ENCODE data around the gene RNFT2. TPM values are rescaled to one million over a fixed set of nuclear protein-coding genes. Genes with fewer than 3 reads are reported as not detected.
"Not testable (repeated sequence)": the region's sequence is repeated elsewhere in the genome, so short reads cannot be mapped to it uniquely, and the experiment has no call there.

Gene RNFT2
- total RNA-seq, 2 experiments from 2014 or later = 15.7 to 16.2 TPM

DNA sequence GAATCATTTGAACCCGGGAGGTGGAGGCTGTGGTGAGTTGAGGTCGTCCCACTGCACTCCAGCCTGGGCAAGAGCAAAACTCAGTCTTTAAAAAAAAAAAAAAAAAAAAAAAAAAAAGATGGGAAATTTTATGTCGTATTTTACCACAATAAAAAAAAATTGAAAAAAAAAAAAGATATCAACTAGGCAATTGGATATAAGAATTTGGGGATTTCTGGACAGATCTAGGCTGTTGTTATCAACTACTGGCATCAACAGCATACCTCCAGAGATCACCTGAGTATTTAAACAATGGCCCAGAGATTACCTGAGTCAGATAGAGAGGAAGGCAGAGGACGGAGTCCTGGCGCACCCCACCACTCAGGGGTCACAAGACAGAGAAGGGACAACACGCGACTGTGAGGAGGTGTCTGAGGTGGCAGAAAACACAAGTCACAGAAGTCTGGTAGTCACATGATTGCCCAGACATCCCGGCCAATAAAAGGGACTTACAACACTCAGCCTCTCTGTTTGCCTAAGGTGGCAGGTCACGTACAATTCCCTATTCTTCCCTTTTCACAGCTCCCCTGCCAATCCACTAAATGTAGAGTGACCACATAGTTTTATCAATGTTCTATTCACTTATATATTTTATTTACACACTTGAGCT lies 2.0 kb upstream of the RNFT2 start:
- ChIA-PET CTCF (interaction anchor here (1.2 kb wide), 1 partner anchor 10 kb away, joined by 3 read pairs; no protein-coding TSS in a partner anchor), POLR2A (no interaction called here)

DNA sequence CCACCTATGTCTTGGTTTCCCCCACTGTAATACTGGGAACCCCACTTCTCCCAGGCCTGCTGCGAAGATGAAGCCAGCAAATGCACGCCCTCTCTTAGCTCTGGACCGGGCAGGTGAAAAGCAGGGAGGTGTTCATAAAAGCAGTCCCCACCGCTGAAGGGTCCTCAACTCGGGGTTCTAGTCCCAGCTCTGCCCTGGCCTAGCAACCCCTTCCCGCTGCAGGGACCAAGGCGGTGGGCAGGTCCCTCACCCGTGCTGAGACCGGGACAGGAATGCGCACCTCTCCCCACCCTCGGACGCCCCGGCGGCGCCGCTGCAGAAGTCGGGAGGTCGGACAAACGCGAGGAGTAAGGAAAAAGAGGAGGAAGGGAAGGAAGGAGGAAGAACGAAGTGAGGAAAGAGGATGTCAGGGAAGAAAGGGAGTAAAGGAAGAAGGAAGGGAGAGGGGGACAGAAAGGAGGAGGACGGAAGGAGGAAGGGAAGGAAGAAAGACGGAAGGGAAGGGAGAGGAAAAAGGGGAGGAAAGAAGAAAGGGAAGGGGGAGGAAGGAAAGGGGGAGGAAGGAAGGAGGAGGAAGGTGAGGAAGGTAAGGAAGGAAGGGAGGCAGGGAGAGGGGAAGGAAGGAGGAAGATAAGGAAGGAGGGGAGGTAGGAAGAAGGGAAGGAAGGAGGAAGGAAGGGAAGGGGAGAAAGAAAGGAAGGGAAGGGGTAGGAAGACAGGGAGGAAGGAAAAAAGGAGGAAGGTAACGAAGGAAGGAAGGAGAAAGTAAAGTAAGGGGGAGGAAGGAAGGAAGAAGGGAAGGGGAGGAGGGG lies 947 bp upstream of the RNFT2 start:
- CTCF ChIA-PET = no interaction called here

DNA sequence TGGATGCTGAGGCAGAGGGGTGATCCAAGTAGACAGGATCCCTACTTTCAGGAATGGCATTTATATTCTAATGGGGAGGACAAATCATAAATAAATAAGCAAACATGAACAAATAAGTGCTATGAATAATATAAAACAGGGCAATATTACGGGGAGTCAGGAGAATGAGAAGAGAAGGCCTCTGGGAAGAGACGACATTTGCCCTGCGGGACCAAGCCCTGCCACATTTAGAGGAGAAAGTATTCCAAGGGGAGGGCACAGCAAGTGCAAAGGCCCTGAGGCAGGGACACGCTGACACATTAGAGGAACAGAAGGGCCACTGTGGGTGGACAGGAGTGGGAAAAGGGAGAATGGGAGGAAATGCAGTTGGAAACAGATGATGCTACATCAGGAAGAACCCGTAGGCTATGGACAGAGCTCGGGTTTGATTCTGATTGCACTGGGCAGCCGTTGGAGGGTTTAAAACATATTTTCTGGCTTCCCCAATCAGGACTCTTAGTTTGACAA lies 1.3 kb downstream of the RNFT2 start:
- ChIA-PET CTCF (no interaction called here), POLR2A (no interaction called here)

More for the DNA sequence above, 947 bp upstream of the RNFT2 start:
- POLR2A ChIA-PET = no interaction called here

DNA sequence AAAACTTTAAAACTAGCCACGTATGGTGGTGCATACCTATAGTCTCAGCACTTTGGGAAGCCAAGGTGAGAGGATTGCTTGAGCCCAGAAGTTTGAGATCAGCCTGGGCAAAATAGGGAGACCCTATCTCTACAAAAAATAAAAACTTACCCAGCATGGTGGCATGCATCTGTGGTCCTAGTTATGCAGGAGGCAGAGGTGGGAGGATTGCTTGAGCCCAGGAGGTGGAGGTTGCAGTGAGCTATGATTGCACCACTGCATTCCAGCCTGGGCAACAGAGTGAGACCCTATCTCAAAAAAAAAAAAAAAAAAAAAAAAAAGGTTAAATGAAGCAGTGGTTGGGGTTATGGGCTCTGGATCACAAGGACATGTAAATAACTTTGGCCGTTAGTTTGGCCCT lies 4.7 kb downstream of the RNFT2 start:
- POLR2A ChIA-PET = interaction anchor here (0.7 kb wide), 1 partner anchor 144 kb away, joined by 6 read pairs; no protein-coding TSS in a partner anchor
- CTCF ChIA-PET = not testable (repeated sequence)

DNA sequence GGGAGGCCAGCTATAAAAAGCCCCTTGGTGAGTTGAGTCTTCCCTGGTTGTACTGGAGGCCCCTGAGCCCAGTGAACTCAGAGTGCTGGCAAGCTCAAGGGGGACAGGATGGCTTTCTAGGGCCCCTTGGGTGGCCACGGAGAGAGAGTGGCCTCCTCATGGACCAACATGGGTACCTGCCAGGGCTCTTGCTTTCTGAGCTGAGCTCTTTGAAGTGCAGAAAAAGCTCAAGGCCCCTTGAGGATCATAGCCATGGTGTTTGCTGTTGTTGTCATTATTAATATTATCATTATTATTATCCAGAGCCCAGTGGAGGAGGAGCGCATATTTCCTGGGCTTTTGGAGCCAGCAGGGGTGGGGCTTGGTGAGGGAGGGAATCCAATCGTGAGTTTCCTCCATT lies 6.7 kb downstream of the RNFT2 start:
- CTCF ChIA-PET = no interaction called here
- POLR2A ChIA-PET = no interaction called here

DNA sequence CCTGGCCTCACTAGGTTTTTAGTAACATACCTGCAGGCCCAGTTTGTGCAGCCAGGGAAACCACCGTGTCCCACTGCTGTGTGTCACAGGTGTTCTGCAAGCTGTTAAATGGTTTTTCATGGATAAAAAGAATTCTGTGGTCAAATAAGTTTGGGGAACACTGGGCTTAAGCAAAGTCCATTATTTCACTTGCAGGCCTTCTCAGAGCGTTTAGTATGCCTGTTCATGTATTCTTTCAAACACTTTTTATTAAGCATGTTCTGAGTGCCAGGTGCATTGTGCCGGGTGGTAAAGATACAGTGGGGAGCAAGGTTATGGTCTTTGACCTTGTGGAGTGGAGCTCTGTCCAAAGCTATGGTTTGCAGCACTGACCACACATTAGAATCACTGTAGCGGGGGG lies 7.4 kb downstream of the RNFT2 start:
- CTCF ChIA-PET = no interaction called here
- POLR2A ChIA-PET = no interaction called here

DNA sequence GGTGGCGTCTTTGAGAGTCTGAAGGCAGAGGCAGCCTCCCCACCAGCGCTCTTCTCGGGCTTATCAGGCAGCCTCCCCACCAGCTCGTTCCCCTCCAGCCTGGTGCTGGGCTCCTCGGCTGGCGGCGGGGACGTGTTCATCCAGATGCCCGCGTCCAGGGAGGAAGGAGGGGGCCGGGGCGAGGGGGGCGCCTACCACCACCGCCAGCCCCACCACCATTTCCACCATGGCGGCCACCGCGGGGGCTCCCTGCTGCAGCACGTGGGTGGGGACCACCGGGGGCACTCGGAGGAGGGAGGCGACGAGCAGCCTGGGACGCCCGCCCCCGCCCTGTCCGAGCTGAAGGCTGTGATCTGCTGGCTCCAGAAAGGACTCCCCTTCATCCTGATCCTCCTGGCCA lies 11.8 kb downstream of the RNFT2 start:
- CTCF ChIA-PET = interaction anchor here (0.6 kb wide), 1 partner anchor 1572 kb away, joined by 3 read pairs; no protein-coding TSS in a partner anchor
- POLR2A ChIA-PET = no interaction called here

DNA sequence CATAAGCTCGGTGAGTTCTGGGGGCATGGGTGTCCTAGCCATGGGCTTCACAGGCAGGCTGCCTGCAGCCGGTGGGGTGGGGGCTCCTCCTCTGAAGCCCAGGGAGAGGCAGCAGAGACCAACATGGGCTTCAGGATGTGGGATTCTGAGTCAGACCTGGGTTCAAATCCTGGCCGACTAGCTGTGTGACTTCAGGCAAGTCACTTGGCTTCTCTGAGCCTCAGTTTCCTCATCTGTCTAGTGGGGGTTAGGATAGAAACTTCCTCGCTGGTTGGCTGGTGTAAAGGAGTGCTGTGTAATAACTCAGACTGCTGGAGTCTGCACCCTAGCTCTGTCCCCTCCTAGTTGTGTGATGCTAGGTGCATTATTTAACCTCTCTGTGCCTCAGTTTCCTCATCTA lies 12.2 kb downstream of the RNFT2 start:
- CTCF ChIA-PET = no interaction called here
- POLR2A ChIA-PET = no interaction called here

DNA sequence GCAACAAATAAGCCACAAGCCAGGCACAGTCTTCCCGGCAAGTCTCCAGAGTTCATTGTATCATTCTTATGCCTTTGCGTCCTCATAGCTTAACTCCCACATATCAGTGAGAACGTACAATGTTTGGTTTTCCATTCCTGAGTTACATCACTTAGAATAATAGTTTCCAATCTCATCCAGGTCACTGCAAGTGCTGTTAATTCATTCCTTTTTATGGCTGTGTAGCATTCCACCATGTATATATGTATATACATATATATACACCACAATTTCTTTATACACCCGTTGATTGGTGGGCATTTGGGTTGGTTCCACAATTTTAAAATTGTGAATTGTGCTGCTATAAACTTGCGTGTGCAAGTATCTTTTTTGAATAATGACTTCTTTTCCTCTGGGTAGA lies 16.0 kb downstream of the RNFT2 start:
- CTCF ChIA-PET = interaction anchor here (0.6 kb wide), 1 partner anchor 158 kb away, joined by 3 read pairs; no protein-coding TSS in a partner anchor
- POLR2A ChIA-PET = not testable (repeated sequence)

DNA sequence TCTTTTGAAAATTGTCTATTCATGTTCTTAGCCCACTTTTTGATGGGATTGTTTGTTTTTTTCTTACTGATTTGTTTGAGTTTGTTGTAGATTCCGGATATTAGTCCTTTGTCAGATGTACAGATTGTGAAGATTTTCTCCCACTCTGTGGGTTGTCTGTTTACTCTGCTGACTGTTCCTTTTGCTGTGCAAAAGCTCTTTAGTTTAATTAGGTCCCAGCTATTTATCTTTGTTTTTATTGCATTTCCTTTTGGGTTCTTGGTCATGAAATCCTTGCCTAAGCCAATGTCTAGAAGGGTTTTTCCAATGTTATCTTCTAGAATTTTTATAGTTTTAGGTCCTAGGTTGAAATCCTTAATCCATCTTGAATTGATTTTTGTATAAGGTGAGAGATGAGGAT lies 16.7 kb downstream of the RNFT2 start:
- POLR2A ChIA-PET, CTCF ChIA-PET: not testable (repeated sequence)

DNA sequence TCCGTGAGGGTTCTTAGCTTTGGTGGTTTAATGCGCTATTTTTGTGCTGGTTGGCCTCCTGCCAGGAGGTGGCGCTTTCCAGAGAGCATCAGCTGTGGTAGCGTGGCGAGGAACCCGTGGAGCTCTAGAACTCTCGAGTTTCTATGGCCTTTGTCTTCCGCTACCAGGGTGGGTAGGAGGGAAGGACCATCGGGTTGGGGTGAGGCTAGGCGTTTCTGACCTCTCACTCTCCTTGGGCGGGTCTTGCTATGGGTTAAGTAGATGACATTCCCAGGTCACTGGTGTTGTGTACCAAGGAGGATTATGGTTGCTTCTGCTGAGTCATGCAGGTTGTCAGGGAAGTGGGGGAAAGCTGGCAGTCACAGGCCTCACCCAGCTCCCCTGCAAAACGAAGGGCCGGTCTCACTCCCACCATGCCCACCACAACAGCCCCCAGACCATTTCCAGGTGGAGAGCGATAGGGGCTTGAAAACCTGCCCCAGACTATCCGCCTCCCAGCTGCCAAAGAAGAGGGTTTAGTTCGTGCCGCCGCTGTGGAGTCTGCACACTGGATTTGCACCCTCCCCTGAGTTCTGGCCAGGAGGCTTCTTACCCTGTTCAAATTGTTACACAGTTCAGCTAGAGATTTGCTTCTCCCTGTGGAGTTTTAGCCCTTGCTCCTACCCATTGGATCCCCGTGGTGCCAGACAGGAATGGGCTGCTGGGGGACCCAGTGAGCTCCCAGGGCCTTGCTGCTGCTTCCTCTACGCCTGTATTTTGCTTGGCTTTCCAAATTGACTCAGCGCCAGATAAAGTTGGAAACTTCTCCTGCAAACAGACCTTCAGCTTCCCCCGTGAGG lies 21.9 kb downstream of the RNFT2 start:
- ChIA-PET CTCF (interaction anchor here (0.9 kb wide), 1 partner anchor 41 kb away, joined by 3 read pairs; no protein-coding TSS in a partner anchor), POLR2A (no interaction called here)

DNA sequence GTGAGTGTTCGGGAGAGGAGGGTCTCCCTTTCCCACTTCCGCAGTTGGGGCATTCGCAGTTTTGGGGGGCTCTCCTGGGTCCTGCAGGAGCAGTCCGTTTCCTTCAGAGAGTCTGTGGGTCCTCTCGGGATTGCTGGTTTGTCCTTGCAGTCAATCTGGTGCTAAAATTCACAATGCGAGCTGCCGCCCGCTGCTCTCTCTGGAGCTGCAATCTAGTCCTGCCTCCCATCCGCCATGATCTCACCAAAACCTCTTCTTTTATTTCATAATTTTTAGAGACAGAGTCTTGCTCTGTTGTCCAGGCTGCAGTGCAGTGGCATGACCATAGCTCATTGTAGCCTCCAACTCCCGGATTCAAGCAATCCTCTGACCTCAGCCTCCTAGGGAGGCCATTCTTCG lies 22.5 kb downstream of the RNFT2 start:
- POLR2A ChIA-PET = no interaction called here
- CTCF ChIA-PET = interaction anchor here (0.6 kb wide), 1 partner anchor 228 kb away, joined by 3 read pairs; no protein-coding TSS in a partner anchor

DNA sequence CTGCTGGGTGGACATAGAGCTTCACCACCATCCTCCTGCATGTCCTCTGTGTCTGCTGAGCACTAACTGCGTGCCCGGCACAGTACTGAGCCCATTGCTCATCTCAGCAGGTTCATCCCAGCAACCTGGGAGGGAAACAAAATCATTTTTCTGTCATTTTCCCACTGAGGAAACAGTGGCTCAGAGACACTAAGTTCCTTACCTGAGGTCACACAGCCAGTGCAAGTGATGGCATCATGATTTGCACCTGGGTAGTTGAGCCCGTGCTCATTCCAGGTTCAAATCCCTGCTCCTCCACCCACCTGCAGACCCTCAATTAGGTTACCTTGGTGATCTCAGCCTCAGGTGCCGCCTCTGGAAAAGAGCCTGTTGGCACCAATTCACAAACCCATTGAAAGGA lies 23.4 kb downstream of the RNFT2 start:
- CTCF ChIA-PET = no interaction called here
- POLR2A ChIA-PET = no interaction called here

DNA sequence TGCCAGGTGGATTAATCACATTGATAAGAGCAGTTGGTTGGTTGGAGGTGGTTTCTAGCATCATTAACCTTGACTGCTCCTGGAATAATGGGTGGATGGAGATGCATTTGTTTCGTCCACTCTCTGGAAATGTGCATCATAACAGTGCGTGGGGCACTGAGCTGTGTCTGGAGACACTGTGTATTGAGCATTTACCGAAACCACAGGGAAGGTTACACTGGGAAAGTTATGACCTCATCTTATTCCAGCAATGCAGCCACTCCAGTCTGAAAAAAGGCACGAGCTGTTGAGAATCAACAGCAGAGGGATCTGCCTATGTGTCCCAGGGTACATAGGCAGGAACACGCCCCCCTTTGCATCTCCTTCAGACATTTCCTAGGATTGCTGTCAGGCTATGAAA lies 27.2 kb downstream of the RNFT2 start:
- CTCF ChIA-PET = no interaction called here

DNA sequence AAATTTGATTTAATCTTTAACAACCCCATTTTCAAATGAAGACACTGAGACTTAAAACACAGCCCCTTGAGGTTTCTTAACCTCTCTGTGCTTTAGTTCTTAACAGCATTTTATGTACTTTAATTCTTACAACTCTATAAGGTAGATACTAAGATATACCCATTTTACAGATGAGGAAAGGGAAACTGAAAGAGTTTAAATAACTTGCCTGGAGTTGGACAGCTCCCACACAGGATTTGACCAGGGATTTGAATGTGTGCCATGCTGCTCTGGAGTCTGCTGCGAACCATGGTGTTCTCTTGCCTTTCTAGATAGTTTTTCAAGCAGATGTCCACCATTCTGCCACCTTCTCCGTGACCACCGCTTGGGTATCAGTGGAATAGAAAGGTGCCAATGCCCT lies 28.2 kb downstream of the RNFT2 start:
- CTCF ChIA-PET = no interaction called here
- POLR2A ChIA-PET = no interaction called here

More for the DNA sequence above, 27.2 kb downstream of the RNFT2 start:
- POLR2A ChIA-PET = no interaction called here

DNA sequence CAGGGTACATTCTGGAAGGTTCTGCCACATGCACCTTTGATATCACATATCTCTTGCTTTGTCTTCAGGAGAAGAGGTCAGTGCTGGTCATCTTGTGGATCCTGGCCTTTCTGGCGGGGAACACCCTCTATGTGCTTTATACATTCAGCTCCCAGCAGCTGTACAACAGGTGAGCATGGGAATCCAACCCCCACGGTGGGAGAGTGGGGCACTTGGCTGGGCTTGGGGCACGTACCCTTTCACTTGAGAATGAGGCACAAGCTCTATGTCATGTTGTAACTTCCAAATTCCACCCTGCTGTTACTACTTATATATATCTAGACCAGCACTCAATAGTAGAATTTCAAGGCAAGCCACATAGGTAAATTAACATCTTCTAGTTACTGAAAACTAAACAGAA lies 28.6 kb downstream of the RNFT2 start:
- POLR2A ChIA-PET = no interaction called here
- CTCF ChIA-PET = no interaction called here

DNA sequence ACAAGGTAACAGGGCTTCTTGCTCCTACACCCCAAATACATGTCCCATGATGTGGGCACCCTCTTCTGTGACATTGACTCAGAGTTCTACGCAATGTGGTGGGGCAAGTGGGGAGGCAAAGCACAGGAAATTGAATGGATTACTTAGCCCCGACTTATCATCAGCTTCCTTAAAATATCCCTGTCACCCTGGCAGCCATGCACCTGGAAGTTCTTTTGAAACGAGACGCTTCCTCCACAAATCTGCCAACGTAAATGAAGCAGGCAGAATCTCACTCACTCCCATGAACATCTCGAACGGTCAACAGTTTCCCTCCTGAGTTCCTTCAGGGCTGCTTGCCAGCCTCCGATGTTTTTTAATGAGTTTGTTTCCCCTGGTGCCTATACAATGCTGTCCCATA lies 33.5 kb downstream of the RNFT2 start:
- ChIA-PET CTCF (no interaction called here), POLR2A (no interaction called here)

DNA sequence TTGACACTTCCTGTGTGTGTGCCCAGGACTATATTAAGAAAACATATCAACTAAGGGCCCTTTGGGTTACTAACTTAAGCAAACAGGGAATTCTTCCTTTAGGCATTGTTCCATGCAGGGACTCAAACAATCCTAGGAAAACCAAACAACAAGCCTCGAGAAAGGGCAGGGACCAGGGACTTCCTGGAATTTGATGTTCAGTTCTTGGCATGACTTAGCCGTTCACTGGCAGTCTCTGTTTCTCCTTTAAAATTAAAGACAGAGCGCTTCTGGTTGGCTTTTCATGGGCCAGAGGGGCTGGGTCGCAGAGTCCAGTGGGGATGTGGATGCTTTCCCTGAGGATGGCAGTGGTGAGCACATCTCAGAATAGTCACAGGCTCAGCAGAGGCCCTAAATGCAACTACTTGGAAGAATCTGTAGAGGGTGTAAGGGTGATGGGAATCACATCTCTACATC lies 35.2 kb downstream of the RNFT2 start:
- POLR2A ChIA-PET = no interaction called here
- CTCF ChIA-PET = no interaction called here

DNA sequence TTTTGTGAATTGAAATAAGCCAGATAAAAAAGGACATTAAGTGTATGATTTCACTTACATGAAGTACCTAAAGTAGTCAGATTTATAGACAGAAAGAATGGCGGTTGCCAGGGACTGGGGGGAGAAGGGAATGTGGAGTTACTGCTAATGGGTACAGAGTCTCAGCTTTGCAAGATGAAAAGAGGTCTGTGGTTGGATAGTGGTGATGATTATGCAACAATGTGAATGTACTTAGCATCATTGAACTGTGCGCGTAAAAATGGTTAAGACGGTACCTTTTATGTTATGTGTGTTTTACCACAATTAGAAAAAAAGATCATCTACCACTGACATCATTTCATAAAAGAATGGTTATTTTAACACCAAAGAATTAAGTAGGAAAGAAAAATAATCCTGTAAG lies 35.9 kb downstream of the RNFT2 start:
- CTCF ChIA-PET = no interaction called here

DNA sequence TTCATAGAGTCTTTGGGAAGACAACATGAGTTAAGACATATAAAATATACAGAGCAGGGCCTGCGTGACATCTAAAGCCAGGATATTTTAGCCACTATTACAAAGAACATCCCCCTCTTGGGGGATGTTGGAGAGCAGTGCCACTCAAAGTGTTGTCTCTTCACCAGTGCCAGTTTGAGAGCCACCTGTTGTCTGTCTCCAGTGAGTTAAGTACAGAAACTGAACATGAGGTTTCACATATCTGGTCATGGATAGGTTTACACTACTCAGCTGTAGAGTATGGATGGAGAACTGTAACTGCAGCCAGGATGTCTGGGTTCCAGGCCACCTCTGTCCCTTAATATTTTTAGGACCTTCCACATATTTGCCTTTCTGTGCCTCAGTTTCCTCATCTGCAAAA lies 39.1 kb downstream of the RNFT2 start:
- POLR2A ChIA-PET = no interaction called here
- CTCF ChIA-PET = no interaction called here

More for the DNA sequence above, 35.9 kb downstream of the RNFT2 start:
- POLR2A ChIA-PET = no interaction called here
